Keratinocyte (primary cell): Measurements from ENCODE around the gene MMP11. TPM values are rescaled to one million over a fixed set of nuclear protein-coding genes. Genes with fewer than 3 reads are reported as not detected.

ENCODE experiments used
- DNase-seq: peaks from one replicate; pipeline ENCODE4 v3.0.0-alpha.2; 2011; ENCODE audit warnings: low read depth, missing footprints, low spot score
- FAIRE-seq: peaks from 2 replicates; lab custom pipeline; 2011; peaks lifted over from hg19 to GRCh38; lab: Jason Lieb, UNC
- H2AFZ ChIP-seq: 2 replicates; pipeline ENCODE4 v1.6.0; 2012; ENCODE audit warnings: low read length, control low read depth, inconsistent platforms; ENCODE audit not compliant: control insufficient read depth
- H3K27ac ChIP-seq: 2 replicates; pipeline ENCODE4 v1.5.1; 2011; ENCODE audit warnings: low read length; ENCODE audit not compliant: control insufficient read depth, insufficient read depth
- H3K27me3 ChIP-seq: 3 replicates; pipeline ENCODE4 v1.6.0; 2011; ENCODE audit warnings: low read length; ENCODE audit not compliant: control insufficient read depth, insufficient read depth; ENCODE audit errors: extremely low read depth
- H3K36me3 ChIP-seq, 2 experiments: 2 replicates in 1 of 2; 3 replicates in 1 of 2; pipeline ENCODE4 v1.5.1; 2011; ENCODE audit warnings: low read length in 2 of 2, mild to moderate bottlenecking in 1 of 2; ENCODE audit not compliant: control insufficient read depth in 2 of 2, insufficient read depth in 2 of 2; ENCODE audit errors: extremely low read depth in 1 of 2
- H3K4me1 ChIP-seq: 3 replicates; pipeline ENCODE4 v1.5.1; 2011; ENCODE audit warnings: low read length; ENCODE audit not compliant: control insufficient read depth, insufficient read depth; ENCODE audit errors: extremely low read depth
- H3K4me2 ChIP-seq: 3 replicates; pipeline ENCODE4 v1.6.0; 2011; ENCODE audit warnings: low read depth, low read length; ENCODE audit not compliant: control insufficient read depth, insufficient read depth; ENCODE audit errors: extremely low read depth
- H3K4me3 ChIP-seq, 3 experiments: fragments of 200-600 bp in 1 of 3; sonication (generic) in 1 of 3; 2 replicates in 2 of 3; 3 replicates in 1 of 3; pipeline ENCODE4 v1.5.1; 2011 to 2016; ENCODE audit warnings: low read length in 3 of 3, mild to moderate bottlenecking in 3 of 3, control low read depth in 2 of 3, inconsistent platforms in 1 of 3, low read depth in 1 of 3, mixed read lengths in 1 of 3, mixed run types in 1 of 3, moderate library complexity in 1 of 3; ENCODE audit not compliant: control insufficient read depth in 2 of 3, insufficient read depth in 2 of 3; ENCODE audit errors: extremely low read depth in 1 of 3
- H3K79me2 ChIP-seq: 2 replicates; pipeline ENCODE4 v1.6.0; 2012; ENCODE audit warnings: low read length; ENCODE audit not compliant: control insufficient read depth, insufficient read depth
- H3K9ac ChIP-seq: 3 replicates; pipeline ENCODE4 v1.6.0; 2011; ENCODE audit warnings: low read length; ENCODE audit not compliant: control insufficient read depth, insufficient read depth; ENCODE audit errors: extremely low read depth
- H3K9me1 ChIP-seq: 3 replicates; pipeline ENCODE4 v1.6.0; 2011; ENCODE audit warnings: low read length; ENCODE audit not compliant: control insufficient read depth, insufficient read depth; ENCODE audit errors: extremely low read depth
- H3K9me3 ChIP-seq: 2 replicates; pipeline ENCODE4 v1.5.1; 2012; ENCODE audit warnings: low read depth, low read length; ENCODE audit not compliant: control insufficient read depth
- H4K20me1 ChIP-seq: 3 replicates; pipeline ENCODE4 v1.6.0; 2011; ENCODE audit warnings: low read length; ENCODE audit not compliant: control insufficient read depth, insufficient read depth; ENCODE audit errors: extremely low read depth
- CTCF ChIP-seq, 3 experiments: IDR thresholded peaks in 1 of 3; conservative IDR thresholded peaks in 1 of 3; optimal IDR thresholded peaks in 1 of 3; 2 replicates in 2 of 3; 3 replicates in 1 of 3; pipeline versions ENCODE3 to v1.5.1; 2011; ENCODE audit warnings: low read length in 3 of 3, mild to moderate bottlenecking in 3 of 3, moderate library complexity in 2 of 3, control low read depth in 1 of 3, inconsistent platforms in 1 of 3; ENCODE audit not compliant: insufficient read depth in 2 of 3; ENCODE audit errors: extremely low read depth in 1 of 3
- EZH2 ChIP-seq: IDR thresholded peaks from one replicate; pipeline ENCODE4 v1.6.1; 2012; ENCODE audit warnings: inconsistent platforms, mild to moderate bottlenecking, low read length, moderate library complexity
- dilution Hi-C: fragments of 300-500 bp; cut with MboI; formaldehyde crosslinking; loops from one replicate; pipeline ENCODE4 v1.7.0; 2020; ENCODE audit warnings: low sequenced_read_pairs; ENCODE audit not compliant: extremely low pct_ligation_motif_present
- polyA plus RNA-seq, 5 experiments: library from polyadenylated mRNA; depleted of rRNA in 3 of 5; stranded (reverse) in 3 of 5; stranded (forward) in 1 of 5; unstranded in 1 of 5; fragments of >200 nt; gene quantifications; 1 replicate in 1 of 5; 2 replicates in 3 of 5; 3 replicates in 1 of 5; pipeline versions ENCODE4 v1.2.1 to v1.2.3, GENCODE V29; 2011 to 2012; ENCODE audit warnings: missing spikeins in 2 of 5, low read depth in 1 of 5, low replicate concordance in 1 of 5

Gene MMP11
- polyA plus RNA-seq, 1 donor (not counting 4 experiments of a cell fraction or from before 2014, with no cell fraction given) = 0.13 TPM

GRCh38 chr22:23760056-23760455 is 12.6 kb upstream of the MMP11 start:
- H3K4me3 ChIP-seq = no peak overlapping the region
- no peaks in the 10 kb centered on the region for H3K9me1 ChIP-seq
- no peak for FAIRE-seq
- H2AFZ ChIP-seq = no peak overlapping the region
- no peak overlapping the region for H3K9ac ChIP-seq
- DNase-seq = no peak
- no peaks in the 10 kb centered on the region for H3K27me3 ChIP-seq
- H3K9me3 ChIP-seq = no peaks in the 10 kb centered on the region
- H3K79me2 ChIP-seq = no peaks in the 10 kb centered on the region
- H4K20me1 ChIP-seq = no peaks in the 10 kb centered on the region
- no peak overlapping the region for H3K27ac ChIP-seq
- no peaks in the 10 kb centered on the region for H3K4me1 ChIP-seq
- no peak overlapping the region for H3K4me2 ChIP-seq
- TF ChIP-seq CTCF (optimal IDR thresholded peaks at IDR 0.05 in 1 of 3, IDR thresholded peaks at IDR 0.05 in 1 of 3, conservative IDR thresholded peaks at IDR 0.05 in 1 of 3; ENCODE audit: extremely low read depth in 1 of 3, insufficient read depth in 2 of 3, low read length in 3 of 3) (no peak), EZH2 (no peak)
- dilution Hi-C loops = no loop called here
- no peaks in the 10 kb centered on the region for H3K36me3 ChIP-seq

GRCh38 chr22:23762842-23763578 is 9.6 kb upstream of the MMP11 start, which contains the start of gene C22orf15:
Gene C22orf15 (plus strand): TSS chr22:23762990. CDS start chr22:23763307, 317 bp downstream.
- no peaks in the 10 kb centered on the region for H3K79me2 ChIP-seq
- DNase-seq (no peak), FAIRE-seq (no peak)
- no peak within 1 kb of the TSS for H3K4me3 ChIP-seq
- no peaks in the 10 kb centered on the region for H3K36me3 ChIP-seq
- no peak within 1 kb of the TSS for H3K9ac ChIP-seq
- dilution Hi-C loops = no loop called here
- no peaks in the 10 kb centered on the region for H4K20me1 ChIP-seq
- H3K27ac ChIP-seq = no peak within 1 kb of the TSS
- H3K4me2 ChIP-seq = no peak within 1 kb of the TSS
- no peaks in the 10 kb centered on the region for H3K9me3 ChIP-seq
- peaks cover 2% of the 10 kb centered on the region for H3K4me1 ChIP-seq
- peaks cover 5% of the 10 kb centered on the region for H3K27me3 ChIP-seq
- H3K9me1 ChIP-seq = no peaks in the 10 kb centered on the region
- H2AFZ ChIP-seq = no peak within 1 kb of the TSS
- no peak for TF ChIP-seq CTCF (optimal IDR thresholded peaks at IDR 0.05 in 1 of 3, IDR thresholded peaks at IDR 0.05 in 1 of 3, conservative IDR thresholded peaks at IDR 0.05 in 1 of 3; ENCODE audit: extremely low read depth in 1 of 3, insufficient read depth in 2 of 3, low read length in 3 of 3)
- no peak for TF ChIP-seq EZH2
